ENCODE measurements around the gene SLC22A4.

SLC22A4 gene

DNA sequence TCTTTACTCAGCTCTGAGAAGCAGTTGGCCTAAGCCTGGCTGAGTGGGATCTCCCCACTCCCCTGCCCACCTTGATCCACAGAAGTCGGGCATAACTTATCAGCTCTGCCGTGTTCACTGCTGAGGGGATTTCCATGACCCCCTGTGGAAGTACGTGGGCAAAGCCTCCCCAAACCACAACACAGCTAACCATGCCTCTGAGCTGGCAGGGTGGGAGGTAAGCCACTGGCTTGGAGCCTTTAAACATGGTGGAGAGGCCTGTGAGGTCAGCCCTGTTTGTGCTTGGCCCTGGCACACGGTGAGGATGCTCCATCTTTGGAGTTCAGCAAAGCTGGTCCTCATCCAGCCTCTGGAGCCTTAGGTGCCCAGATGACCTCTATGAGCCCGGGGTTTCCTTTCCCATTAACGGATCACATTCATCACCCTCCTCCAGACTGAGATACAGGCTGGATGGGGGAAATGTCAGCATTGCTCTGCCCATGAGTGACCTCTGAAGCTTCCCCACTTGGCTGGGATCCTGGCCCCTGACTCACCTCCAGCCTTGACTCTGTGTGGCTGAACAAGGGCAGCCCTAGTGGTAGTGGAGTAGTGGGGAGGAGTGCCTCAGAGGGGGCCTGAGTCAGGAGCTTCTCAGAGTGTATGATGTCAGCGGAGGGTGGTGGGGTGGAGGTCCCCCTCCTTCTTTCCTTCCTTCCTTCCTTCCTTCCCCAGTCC lies 30.5 kb upstream of the SLC22A4 start:
- no peak for DNase-seq

DNA sequence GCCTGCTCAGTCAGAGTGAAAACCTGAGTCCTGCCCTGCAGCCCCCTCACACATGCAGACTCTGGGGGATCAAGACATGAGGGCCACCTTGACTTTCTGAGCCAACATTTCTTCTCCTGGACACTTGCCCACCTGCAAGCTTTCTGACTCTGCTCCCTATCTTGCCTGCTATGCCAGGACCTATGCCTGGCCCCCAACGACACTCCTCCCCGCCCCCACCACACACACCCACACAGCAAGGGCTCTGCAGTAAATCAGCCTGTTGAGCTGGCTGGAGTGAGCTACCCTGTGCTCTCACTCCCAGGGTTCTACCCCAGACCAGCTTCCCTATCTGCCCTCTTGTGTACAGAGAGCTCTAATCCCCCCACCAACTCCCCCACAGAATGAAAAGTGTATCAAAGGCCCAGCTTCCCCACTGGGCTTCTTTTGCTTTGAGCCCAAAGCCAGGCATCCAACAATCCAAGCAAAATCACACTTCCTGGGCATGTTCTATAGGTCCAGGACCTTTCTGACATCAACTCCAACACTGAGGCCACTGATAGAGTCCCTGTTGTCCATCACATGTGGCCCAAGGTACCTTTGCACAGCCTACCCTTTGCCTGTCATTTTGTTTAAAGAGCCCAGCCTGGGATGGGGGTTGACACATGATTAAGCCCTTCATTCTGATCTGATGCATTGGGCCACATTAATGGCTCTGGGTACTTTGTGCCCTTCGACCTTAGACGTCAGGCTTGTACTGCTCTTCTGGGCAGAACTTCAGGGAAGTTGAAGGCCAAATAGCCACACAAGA lies 29.5 kb upstream of the SLC22A4 start:
- no peak for DNase-seq

DNA sequence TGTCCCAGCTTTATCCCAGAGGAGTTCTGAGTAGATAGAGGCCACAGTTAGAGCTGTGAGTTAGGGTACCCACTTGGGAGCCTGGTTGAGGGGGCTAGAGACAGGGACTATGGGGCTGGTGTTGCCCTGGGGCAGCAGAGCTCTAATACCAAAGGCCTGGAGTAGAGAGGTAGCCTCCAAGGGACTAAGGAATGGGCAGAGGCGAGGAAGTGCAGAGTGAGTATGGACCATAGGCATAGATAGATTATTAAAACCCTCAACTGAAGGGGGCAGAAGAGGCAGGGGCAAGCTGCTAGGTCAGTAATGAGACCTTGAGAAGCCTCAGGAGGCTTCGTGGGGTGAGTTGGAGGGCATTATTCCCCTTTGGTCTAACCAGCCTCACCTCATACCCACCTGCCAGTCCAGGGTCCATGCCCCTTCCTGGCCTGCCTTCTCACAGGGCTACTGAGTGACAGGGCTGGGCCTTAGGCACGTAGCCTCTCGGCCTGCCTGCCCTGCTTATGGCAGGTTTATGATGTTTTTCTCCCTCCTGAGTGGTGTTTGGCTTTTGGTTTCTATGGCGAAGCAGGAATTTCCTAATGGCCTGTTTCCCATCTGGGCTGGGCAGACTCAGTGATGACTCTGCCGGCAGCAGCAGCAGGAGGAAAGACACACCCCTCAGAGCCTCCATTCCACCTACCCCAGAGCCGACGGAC lies 28.7 kb upstream of the SLC22A4 start:
- no peak for DNase-seq

DNA sequence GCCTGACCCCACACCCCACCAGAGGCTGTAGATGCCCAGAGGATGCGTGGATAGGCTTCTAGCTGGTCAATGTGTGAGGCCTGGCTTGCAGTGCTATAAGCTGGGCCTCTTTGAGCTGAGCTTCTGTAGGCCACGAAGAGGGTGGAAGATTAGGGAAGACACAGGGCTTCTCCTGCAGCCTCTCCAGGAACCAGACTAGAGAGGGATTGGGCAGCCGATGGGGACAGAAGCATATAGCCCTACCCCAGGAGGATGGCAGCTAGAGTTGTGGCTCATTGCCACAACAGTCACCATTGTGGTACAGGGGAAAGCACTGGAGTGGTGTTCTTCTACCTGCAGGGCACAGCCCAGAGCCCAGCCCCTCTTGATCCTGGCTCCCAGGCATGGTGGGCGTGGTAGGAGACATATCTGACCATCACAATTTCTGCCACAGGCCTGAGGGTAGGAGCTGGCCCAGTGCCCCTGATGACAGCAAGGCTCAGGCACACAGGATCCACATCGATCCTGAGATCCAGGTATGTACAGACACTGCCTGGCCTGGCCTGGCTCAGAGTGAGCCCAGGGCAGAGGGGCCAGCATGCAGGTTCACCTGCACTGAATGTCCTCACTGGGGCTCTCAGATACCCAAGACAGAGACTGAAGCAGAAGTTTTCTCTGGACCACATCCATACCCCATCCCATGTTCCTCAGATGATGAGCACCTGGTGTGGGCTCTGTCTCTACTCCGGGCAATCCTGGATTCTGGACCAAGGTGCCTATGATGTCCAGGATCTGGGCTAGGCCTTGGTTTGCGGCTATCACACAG lies 28.0 kb upstream of the SLC22A4 start:
- no peak for DNase-seq

DNA sequence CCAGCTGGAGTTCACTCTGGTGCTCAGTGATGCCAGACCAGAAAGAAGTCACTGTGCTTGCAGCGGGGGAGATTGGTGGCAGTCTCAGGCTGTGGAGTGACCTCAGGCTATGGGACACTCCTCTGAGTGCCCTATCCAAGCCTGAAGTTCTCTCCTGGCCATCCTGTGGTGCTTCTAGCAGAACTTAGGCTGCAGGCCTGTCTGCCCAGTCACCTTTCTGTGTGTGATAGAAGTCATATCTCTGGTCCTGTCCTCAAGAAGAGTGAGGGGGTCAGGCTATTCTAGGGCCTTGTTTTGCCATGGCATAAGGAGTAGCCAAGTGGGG lies 27.4 kb upstream of the SLC22A4 start:
- DNase-seq: no peak

DNA sequence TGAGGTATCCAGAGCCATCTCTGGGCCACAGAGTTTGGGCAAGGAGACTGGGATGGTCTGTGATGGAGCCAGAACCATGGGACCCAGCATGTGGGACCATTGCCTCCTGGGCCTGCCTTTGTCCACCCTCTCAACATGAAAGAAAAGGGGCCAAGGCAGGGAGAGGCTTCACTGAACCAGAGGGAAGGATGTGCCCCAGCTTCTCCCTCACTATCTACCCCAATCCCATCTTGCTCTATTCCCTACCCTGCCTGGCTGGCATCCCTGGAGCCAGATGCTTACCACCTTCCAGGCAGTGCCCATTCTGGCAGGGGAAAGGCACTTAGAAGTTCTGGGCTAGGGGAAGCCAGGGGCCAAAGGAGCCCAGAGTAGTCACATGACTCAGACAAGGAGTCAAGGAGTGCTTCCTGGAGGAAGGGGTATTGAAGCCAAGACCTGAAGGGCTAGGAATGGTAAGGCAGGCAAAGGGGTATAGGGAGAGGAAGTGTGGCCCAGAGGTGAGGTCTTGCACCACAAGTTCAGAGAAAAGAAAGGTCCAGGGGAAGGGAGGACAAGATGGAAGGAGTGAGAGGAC lies 26.9 kb upstream of the SLC22A4 start:
- no peak for DNase-seq

DNA sequence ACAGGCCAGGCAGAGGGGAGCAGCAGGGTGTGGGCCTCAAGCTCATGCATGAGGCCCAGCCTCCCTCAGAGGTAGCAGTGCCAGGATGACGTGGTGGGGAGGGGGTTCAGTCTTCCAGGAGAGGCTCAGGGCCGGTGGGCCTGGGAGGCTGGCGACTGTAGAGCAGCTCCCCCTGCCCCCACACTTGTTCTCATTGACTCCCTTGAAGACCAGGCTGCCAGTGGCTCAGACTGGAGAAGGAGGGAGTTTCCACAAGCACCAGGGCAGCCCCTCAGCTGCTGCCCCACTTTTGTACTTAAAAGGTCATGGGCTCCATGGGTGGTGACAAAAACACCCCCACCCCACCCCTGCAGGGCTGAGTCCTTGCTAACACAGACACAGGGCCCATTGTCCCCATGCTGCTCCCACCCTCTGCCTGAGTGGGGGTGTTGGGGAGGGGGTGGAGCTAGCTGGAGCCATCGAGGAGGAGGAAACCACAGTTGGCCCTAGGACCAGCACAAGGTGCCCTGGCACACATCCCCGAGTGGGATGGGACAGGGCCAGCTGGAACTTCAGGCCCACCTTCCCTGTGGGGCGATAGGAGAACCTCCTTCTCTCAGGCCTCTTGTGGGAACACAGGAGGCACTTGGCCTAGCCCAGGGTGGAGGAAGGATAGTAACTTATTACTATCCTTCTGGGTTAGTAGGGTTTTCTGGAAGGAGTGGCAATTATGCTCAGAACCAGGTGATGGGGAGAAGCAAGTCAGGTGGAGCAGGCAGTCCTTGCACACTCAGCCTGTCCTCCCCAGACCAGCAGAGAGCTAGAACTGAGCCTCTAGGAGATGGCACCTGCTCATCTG lies 26.0 kb upstream of the SLC22A4 start:
- DNase-seq: no peak

DNA sequence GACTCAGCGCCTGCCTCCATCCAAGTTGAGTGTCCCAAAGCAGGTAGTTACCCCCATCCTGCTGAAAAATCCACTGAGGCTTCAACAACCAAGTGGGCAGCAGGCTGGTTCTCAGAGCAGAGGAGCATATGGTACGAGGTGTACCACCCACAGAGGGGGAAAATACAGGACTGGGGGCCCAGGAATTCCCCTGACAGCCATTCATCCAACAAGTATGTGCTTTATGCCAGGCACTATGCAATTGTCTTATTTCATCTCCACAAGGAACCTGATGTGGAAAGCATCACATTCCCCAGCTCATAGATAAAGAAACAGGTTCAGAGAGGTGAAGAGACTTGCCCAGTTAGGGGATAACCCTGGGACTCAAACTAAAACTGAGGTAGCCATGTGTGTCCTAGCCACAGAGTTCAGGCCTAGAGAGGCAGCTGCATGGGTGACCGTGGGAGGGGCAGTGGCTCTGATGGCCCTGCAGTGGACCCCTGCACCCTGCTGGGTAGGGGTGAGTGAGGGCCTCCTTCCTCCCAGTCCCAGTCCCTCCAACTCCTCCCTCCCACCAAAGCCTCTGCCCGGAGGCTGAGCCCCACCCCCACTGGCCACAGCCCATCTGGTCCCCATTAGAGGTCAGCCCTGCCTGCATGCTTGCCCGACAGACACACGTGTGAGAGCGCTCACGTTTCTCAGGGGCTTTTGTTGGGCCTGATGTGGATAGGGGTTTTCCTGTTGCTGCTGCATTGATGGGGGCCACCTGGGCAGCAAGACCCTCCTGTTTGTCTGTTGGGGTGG lies 25.2 kb upstream of the SLC22A4 start:
- no peak for DNase-seq

DNA sequence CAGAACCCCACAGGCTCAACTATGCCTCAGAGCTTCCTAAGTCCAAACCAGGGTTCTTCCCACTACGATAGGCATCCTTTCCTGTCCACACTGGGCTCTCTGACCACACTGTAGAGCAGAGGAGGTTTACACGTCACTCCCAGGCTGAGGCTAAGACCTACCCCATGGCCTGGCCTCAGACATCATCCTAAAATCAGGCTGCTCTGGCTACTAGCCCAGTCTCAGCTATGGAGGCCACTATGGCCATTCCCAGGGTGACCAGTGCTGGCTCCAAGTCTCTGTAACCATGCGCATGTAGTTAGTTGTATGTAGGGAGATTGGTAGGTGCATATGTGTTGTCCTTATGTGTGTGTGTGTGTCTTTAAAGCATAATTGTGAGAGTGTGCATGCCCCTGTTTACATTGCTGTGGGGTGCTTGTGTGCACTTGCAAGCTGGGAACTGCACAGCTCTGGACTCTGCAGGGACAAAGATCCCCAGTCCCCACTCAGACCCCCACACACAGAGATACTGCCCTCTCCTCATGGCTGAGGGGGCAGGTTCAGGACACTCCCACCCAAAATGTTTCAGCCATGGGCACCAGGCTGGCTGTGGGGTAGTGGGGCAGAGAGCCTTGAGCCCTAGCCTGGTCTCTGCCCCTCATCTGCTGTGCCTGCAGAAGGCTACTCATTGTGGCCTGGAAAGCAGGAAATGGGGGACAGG lies 24.4 kb upstream of the SLC22A4 start:
- DNase-seq: no peak

DNA sequence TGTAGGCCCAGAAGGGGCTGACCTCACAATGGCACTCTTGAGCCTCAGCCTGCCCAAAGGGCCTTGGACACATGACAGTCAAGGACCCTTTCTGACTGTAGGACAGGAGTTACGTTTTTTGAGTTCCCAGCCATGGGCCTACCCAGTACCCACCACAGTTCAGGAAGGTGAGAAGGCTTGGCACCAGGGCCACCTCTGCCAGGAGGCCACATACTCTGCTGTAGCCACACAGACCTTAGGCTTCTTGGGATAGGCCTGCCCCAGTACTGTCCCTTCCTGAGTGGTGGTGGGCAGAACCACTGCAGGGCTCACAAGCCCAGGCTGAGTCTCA lies 23.9 kb upstream of the SLC22A4 start:
- no peak for DNase-seq

DNA sequence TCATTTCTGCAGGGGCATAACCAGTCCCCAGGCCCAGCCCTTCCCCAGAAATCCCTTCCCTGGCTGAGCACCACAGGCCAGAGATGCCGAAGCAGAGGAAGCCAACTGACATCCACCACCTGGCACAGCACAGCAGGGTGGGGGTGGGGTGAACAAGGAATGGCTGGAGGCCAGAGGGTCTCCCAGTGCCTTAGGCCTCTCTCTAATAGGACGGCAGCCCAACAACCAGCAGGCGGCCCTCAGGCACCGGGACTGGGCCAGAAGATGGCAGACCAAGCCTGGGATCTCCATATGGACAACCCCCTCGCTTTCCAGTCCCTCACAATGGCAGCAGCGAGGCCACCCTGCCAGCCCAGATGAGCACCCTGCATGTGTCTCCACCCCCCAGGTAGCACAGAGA lies 23.5 kb upstream of the SLC22A4 start:
- no peak for DNase-seq

DNA sequence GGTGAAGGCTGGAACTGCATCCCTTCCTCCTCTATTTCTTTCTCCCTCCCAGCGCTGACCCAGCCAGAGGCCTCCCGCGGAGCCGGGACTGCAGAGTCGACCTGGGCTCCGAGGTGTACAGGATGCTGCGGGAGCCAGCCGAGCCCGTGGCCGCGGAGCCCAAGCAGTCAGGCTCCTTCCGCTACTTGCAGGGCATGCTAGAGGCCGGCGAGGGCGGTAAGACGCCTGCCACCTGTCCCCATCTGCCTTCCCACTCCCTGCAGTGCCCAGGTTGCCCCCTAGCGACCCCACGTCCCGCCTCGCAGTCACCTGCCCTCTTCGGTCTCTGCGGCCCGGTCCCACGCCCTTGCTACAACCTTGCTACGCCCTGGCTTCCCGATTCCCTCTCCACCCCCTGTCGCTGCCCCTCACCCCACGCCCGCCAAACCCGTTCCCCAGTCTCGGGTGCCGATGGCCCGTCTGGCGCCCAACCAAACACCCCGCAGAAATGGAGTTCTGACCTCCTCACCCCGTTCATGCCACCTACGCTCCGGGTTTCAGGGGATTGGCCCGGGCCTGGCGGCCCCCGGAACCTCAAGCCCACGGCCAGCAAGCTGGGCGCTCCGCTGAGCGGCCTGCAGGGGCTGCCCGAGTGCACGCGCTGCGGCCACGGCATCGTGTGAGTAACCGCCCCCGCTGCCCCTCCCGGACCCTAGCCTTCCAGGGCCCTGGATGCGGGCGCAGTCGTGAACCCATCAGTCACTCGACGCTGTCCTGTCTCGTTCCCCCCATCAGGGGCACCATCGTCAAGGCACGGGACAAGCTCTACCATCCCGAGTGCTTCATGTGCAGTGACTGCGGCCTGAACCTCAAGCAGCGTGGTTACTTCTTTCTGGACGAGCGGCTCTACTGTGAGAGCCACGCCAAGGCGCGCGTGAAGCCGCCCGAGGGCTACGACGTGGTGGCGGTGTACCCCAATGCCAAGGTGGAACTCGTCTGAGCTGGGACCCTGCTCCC lies 22.6 kb upstream of the SLC22A4 start:
- DNase-seq: no peak

DNA sequence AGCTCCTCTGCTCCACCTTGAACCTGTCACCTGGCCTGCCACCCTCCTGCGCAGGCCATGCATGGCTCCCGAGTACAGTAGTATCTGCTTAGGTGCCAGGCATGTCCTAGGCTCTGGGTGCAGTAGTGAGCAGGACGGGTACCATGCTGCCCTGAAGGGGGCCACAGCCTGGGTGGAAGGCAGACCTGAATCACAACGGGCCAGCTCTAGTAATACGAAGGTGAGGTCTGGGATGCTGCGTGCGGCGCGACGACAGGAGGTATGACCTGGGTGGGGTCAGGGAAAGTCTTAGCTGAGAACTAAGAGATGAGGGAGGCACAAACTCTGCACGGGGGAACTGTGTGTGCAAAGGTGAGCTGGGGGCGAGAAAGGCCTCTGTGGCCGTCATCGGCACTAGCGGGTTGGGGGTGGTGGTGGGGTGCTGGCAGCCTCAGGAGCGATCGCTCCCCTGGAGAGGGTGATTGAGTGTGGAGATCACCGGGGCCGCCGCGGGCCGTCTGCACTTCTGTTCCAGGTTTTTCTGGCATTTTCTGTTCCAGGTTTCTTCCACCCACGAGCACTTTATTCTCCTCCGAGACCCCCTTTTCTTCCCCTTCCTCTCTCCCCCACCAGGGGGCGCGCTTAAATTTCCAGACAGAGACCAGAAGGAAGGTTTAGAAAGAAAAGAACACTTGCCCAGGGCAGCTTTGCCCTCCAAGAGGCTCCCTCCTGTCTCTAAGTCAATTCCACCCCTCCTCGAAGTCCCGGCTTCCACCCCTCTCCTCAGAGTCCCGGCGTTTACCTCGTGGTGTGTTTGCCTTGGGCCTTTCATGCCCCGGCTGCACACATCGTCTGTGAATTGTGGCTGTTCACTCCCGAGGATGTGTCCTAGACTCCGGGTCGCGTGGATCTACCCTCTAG lies 21.6 kb upstream of the SLC22A4 start:
- DNase-seq: peak; percentile 69

DNA sequence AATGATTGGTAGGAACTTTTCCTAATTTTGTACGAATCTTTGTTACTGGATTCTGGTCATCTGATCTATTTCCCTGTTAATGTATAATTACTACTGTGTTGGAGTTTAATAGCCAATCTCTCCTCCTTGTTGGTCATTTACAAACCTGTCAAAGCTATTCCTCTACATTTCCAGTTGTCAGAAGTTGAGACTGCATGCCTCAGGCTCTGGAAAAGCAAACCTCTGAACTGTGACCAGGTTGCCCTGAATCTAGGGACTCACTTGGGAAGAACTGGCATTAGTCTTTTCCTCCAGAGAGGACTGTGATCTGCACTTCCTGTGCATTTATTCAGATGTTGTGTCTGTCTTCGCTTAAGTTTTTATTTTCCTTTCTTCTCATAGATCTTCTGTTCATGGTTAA lies 20.6 kb upstream of the SLC22A4 start:
- DNase-seq: no peak

DNA sequence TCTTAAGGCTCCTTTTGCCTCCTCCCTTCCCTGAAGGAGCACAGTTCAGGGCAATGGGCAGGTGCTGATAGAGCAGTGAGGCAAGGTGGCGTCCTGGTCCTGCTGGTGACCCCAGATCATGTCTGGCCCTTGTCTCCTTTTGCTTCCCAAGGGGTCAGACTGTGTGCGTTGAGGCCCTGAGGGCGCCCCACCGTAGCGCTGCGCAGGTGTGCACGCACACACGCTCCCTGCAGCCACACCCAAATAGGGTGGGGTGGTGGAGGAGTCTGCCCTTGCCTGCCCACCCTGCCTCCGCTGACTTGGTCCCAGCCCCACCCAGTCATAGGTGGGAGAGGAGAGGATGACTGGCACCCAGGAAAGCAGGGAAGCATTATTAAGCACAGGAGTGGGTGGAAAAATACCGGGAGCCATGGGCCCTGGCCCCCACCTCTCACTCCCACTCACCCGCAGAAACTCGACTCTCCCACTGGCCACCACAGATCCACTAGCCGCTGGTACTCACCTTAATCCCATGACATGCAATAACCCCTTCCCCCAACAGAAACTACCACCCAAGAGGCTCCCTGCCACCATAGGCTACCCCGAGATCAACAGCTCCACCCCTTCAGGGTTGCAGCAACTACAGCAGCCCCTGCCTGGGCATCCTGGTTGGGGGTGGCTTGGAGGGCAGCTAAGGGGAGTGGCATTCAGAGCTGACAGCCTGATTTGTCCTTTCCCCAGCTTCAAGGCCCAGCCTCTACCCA lies 20.0 kb upstream of the SLC22A4 start:
- DNase-seq: no peak

DNA sequence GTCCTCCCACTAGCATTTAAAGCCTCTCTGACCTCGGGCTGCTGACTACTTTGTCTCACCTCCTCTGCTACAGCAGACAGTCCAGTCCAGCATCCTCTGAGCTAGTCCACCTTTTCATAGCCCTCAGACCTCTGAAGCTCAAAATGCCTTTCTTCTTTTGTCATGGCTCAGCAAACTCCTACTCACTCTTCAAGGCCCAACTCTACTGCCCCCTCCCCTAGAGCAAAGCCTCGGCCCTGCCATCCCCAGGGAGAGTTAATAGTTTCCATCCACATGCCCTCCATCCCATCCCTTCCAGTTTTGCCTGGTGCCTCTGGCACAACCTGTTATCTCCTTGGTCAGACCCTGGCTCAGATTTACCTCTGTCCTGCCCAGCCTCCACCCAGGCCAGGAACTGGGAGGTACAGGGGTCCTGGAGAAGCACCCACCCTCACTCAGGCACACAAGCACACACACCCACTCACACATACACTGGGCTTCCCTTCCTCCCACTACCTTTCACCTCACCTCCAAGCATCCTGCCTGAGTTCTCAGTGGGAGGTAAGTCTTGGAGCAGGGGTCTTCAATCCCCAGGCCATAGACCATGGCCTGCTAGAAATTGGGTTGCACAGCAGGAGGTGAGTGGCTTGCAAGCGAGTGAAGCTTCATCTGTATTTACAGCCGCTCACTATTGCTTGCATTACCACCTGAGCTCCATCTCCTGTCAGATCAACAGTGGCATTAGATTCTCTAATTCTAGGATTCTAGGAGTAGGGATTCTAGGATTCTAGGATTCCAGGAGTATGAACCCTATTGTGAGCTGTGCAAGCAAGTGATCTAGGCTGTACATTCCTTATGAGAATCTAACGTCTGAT lies 18.6 kb upstream of the SLC22A4 start:
- DNase-seq: no peak

DNA sequence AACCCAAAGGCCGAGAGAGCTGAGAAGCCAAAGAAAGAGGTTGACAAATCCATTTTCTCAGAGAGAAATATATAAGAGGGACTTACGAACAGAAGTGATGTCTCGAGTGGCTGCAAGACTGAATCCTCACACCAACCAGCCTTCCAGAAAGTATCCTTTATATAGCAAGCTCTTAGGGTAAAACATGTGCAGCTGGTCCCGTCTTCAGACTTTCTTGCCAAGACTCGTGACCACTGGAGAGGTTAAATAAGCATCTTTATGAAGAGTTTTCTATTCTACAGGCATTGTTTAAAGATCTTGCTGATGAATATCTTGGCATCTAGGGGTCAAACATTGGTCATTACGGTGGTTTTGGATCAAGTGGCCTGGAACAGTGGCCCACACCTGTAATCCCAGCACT lies 16.9 kb upstream of the SLC22A4 start:
- DNase-seq: no peak
